HTR-8/SVneo (cell line): ENCODE measurements around the gene DCTN1.
"Not testable (repeated sequence)": the region's sequence is repeated elsewhere in the genome, so short reads cannot be mapped to it uniquely, and the experiment has no call there.

Experiments
- DNase-seq: peaks from one replicate; pipeline ENCODE4 v3.0.0; 2011; ENCODE audit warnings: low spot score, mixed read lengths; ENCODE audit not compliant: insufficient read length
- FAIRE-seq: peaks from 2 replicates; lab custom pipeline; 2011; peaks lifted over from hg19 to GRCh38; lab: Jason Lieb, UNC

DCTN1 gene

DNA sequence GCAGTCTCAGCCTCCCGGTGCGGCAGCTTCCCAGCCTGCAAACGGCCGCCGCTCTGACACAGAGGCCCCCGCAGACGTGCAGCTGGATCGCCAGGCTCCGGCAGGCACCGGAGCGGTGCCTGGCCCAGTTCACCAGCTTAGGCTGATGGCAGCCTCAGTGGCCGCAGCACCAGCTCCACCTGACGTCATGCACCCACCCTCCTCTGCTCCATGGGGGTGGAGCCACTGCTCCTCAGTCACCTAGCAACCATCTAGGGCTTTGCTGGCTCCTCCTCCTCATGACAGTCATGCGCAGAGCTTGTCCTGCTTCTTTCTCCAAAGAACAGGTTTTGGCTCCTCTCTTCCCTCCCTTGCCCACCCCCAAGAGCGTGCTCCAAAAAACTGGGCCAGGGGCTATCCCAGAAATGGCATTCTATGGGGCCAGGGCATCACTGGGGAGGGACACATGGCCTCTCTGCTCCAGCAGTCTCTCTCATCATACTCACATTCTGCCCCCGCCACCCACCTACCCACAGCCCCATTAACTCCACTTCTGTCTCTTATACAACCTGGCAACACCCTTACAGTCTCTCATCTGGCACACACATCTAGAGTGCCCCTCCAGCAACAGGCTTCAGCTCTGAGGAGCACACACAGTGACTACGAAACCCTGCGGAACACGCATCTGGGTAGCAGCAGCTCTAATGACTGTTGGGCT is 5.5 kb downstream of the DCTN1 start:
- FAIRE-seq (peak; percentile 52), DNase-seq (no peak)

DNA sequence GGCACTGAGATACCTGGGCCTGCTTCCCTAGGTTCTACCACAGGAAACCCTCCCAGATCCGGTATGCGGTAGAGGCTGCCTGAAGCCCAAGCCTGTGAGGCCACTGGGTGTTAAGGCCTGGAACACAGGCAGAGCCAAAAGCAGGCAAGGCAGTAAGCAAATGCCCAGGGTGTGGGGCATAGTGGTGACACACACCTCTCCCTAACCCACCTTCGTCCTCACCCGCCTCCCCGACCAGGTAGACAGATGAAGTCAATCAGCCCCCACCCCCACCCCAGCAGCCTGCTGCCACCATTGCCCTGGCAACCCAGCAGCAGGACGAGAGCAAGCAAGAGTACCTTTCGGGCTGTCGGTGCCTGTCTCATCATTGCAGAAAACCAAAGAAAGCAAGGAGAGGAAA is 6.1 kb downstream of the DCTN1 start:
- DNase-seq (no peak), FAIRE-seq (no peak)

DNA sequence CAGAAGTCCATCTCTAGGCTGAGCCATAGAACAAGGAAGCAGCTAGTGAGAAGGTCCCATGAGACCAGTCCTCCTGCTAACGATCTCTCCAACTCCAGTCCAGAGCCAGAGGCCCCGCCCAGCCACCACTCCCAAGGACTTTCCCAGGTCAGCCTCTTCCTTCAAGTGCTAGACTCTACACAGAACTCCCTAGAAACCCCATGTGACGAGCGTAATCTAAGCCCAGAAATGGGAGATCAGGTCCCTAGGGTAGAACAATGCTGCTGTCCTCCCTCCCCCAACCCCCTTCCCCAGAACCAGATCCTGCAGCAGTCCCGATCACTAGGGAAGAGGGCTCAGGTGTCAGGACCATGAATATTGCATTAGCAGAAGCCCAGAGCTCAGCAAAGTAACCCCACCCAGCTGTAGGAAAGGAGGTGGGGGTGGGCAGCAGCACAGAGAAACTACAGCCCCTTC is 6.9 kb downstream of the DCTN1 start:
- no peak for FAIRE-seq
- no peak for DNase-seq

DNA sequence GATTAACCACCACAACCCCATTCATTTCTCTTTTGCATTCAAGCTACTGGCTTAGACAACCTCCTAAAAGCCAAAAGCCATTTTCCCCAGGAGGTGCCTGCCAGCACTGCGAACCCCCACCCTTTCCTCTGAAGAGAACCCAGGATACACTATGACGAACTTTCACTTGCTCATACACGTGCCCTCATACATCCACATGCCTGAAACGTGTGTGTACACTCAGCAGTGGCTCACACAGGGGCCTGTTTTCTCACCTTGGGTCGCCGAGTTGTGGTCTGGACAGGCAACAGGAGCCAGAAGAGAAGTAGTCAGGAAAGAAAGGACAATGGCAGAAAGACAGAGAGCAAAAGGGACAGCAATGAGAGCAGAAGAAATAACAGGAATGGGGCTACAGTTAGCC is 7.4 kb downstream of the DCTN1 start:
- FAIRE-seq: no peak

DNA sequence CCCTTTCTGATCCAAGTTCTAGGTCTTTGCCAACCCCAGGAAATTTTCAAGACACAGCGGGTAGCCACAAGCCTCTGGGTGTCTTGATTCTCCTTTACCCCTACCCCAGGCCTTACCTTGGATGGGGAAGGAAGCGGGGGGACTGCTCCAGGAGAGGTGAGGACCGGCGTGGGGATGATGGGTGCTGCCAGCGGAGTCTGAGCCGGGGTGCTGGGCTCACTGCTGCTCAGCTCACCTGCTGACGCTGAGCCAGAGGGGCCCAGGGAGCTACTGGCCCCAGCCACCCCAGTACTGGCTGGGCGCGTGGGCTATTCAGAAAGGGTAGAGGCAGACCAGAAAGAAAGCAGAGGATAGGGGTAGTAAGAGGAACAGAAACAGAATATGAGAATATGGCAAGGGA is 8.7 kb downstream of the DCTN1 start:
- no peak for FAIRE-seq
- DNase-seq: no peak

More for the DNA sequence above, 7.4 kb downstream of the DCTN1 start:
- DNase-seq: no peak

DNA sequence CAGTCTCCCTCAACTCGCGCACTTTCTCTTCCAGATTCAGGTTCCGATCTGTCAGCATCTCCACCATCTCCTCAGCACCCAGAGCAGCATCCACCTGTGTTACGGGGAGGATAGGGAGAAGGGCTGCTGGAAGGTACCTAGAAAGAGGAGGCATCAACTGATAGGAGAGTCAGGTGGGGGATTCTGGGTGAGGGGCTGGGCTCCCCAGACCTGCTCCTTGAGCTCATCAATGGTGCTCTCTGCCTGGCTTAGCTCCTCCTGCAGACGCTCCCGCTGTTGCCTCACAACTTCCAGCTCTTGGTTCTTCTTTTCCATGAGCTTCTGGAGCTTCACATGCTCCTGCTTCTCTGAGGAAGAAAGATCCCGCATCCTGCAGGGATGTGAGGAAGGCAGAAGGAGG is 10.1 kb downstream of the DCTN1 start:
- FAIRE-seq (no peak), DNase-seq (no peak)

DNA sequence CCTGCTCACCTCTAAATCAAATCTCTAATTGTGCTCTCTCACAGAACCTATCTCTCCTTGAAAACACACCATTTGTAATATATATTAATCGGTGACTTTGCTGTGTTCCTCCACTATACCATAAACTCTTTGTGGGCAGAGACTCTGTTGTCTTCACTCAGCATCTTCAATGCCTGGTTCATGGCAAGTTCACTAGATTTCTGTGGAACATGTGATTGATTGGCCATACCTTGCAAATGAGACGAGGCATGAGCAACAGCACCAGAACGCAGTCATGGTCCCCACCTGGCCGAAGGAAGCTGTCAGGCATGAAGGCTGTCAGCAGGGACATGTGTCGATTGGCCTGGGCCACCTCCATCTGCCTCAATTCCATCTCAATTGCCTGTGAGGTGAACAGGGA is 11.6 kb downstream of the DCTN1 start:
- DNase-seq: no peak
- FAIRE-seq: no peak

DNA sequence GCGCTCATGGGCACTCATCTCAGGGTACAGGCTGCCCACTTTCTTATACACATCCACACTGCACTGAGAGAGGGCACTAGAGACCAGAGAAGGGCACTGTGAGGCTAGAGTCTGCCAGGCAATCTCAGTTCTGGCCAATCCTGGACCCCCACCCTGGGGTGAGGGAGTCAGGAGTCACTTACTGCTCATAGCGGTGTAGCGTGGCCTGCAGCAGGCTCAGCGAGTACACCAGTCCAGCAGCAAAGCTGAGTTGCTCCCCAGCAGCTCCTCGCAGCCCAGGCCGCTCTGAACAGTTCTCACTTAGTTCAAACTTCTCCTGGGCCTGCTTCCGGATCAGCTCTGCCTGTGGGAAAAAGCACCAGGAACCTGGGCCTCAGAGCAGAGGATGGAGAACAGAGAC is 12.3 kb downstream of the DCTN1 start:
- FAIRE-seq: no peak
- DNase-seq: no peak

DNA sequence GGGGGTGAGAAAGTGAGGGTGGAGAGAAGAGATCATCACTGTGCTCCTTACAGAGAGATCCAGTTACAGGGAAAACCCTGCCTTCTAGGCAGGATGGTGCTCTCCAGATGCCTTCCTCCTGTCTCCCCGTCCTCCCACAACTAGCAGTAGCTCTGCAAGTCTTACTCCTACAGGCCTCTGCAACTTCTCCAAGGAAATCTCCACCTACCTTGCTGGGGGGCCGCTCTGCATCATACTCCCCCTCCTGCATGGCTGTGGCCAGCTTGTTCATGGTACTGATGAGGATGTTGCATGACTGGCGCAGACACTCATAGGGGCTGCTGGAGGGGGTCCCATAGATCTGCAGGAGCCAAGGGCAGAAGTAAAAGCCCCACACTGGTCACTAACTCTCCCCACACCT is 14.1 kb downstream of the DCTN1 start:
- FAIRE-seq (no peak), DNase-seq (no peak)

DNA sequence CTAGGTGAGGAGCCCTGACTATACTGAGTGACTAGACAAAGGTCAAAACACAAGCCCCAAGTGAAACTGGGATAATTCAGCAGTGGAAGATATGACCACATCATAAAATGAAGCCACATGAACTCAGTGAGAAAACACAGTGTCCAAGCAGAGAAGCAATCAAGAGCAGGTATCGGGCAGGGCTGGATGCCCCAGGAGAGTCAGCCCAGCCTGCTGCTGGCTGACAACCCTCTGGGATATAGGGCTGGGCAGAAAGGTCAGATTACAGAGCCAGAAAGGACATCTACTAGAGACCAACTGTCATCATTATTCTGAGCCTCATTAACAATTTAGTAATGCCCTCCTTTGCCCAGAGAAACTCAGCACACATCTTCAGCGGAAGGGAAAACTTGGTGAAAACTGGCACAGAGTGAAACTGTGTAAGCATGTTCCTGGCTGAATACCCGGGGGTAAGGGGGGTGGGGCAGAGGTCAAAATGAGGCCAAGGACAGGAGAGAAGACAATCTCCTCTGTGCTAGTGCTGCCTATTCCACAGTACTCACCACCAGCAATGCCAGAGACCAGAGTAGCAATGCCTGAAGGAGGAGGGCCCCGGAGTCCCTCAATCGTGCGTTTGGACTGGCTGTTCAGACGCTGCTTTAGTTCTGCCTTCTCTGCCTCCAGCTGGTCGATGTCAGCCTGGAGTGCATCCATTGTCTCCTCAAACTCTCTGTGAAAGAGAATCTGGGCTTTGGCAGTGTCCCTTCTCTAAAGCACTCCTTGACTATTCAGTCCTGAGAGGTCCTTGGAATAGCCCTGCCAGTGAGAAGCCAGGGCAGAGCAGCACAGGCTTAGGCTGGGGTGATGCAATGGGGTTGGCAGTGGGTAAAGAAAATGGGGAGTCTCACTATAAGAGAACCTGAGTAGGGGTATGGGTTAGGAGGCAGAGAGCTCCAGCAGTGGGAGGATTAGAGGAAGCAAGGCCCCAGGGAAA is 15.3 kb downstream of the DCTN1 start:
- DNase-seq: no peak
- no peak for FAIRE-seq

DNA sequence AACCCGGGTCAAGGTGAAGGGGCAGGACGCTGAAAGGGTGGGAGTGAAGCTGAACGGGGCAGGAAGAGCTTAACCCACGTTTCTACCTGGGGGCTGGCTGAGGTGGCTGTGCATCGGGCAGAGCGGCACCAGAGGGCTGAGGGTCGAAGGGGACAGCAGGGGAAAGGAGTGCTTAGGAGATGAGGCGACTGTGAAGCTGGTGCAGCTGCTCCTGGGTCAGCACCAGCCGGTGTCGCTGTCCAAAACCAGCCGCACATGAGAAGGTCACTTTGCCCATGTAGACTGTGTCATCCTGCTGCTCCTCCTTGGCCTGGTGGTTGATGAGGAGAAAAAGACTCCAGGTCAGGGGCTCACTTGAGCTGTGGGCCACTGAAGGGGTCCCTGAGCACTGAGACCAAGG is 18.8 kb downstream of the DCTN1 start:
- FAIRE-seq: no peak
- DNase-seq: no peak

DNA sequence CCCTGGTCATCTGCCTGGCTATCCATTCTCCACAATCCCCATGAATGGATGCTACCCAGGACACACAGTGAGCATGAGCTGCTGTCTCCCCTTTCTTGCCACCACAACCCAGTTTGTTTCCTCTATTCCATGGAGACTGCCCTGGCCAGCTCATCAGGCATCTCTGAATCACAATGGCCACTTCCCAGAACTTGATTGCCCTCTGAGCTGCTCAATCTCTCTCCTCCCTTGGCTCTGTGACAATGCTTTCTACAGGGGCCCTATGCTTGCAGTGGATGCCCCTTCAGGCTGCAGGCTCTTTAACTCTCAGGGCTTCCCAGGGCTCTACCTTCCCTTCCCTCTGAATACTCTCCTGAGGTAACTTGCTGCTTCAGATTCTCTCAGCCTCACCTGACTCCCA is 22.5 kb downstream of the DCTN1 start:
- DNase-seq (no peak), FAIRE-seq (no peak)

DNA sequence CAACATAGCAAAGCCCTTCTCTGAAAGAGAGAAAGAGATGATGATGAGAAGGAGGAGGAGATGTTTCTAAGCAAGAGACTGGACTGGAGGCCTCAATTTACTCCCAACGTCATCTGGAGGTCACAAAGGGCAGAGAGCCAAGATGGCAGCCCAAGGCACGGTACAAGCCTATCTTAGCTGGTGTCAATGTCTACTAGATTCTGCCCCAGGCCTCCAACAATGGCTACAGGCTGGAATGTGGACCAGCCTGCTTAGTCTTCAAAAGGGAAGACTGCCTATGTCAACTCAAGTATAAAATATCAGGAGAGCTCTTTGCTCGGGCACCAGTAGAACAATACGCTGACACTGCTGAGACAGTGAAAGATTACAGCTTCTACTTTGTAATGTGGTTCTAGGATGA is 30.2 kb downstream of the DCTN1 start:
- DNase-seq: no peak
- no peak for FAIRE-seq

DNA sequence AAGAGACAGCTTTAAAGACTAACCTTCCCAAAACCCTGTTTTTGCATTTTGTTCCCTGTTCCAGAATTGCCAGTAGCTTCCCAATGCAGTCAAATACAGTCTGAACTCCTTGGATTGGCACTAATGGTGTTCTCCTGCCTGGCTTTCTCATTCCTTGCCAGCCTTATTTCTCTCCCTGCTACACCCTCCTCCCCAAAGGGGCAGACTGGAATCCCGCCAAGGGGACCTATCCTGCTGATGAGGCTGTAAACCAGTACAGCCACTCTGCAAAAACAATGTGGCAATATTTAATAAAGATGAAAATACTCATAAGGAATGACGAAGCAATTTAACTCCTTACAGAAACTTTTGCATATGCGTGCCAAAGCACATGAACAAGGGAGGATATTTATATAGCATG is 32.4 kb downstream of the DCTN1 start:
- FAIRE-seq (no peak), DNase-seq (no peak)

DNA sequence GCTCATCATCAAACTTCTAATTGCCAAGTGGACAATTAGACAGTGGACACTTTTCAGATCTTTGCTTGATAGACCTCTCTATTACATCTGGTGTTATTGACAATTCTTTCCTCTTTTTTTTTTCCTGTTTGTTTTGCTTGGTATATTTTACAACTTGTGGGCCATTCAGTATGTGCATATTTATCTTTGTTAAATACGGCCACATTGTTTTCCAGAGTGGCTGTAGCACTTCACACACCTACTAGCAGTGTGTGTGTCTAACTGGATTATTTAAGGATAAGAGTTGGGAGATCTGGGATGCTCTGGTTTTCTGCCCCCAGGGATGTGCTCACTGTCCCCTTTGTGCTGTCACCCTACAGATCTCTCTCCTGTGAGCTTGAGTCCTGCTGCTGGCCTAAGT is 32.8 kb downstream of the DCTN1 start:
- FAIRE-seq (no peak), DNase-seq (no peak)

DNA sequence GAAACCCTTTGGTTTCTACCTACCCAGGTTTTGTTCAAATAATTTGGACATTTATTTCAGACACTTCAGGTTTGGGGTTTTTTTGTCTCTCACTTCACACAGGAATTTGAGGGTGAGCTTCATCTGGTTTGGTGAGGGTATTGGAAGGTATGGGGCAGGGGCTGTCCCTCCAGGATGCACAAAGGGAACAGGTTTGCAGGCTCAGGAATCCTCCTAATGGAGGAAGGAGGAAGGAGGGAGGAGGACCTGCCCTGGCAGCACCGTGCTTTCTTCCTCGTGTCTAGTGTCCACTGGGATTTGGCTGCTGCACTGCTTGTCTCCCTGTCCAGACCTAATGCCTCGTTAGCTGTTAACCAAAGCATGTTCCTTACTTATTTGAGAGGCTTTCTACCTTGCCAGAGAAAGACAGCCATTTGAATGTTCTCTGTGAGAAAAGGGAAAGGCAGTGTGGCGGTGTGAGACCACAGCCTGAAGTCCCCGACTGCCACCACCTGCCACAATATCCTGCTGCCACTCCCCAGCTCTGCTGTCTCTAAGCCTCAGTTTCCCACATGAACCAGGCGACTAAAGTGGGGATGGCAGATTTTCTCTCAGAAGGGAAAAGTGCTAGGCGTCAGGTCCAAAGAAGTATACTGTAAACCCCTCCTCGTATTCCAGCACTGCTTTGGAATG is 34.7 kb downstream of the DCTN1 start:
- FAIRE-seq (no peak), DNase-seq (no peak)

DNA sequence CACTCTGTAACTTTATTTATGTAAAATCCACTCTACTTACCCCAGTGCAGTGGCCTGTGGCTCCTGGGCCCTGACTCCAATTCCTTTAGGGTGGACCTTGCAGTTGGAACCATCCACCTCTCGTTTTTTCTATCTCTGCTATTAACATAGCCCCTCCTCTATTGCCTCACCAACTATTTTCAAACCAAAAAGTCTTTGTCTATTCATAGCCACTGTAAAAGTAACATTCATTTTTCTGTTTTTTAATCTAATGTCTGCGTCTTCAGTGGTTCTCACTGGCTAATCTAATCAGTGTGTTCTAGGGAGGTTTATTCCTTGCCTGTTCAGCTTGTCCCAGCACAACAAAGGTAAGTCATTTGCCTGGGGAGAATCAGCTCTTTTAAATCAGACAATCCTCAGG is 36.8 kb downstream of the DCTN1 start, which contains the start of gene SLC4A5:
Gene SLC4A5 (minus strand): TSS at position 101 of the 400 bp plus-strand sequence. CDS start 28,393 bp downstream, outside the sequence.
- FAIRE-seq (no peak), DNase-seq (no peak)

DNA sequence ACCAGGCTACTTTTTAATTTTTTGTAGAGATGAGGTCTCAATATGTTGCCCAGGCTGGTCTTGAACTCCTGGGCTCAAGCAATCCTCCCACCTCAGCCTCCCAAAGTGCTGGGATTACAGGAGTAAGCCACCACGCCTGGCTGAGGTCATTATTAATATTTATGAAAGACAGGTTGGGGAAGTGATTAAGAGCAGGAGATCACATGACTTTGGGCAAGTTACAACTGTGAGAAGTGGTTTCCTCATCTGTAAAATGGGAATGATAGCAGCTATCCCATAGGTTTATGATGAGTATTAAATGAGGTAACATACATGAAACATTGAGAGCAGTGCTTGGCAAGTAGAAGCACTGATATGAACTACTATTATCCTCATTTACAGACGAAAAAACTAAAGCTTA is 43.9 kb downstream of the DCTN1 start:
- not testable (repeated sequence) for FAIRE-seq, DNase-seq

DNA sequence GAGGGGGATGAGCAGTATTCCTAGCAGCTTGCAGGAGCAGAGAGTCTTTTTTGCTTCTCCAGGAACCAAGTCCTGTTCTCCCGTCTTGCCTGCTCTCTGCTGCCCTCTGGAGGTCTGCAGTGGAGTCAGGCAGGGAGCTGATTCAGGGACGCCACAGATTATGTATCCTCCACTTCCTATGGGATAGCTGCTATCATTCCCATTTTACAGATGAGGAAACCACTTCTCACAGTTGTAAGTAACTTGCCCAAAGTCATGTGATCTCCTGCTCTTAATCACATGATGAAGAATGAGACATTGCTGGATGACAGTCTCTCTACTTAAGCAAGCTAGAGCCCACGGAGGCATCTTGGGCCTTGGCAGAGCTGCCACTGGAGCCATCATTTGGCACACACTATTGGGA is 45.2 kb downstream of the DCTN1 start:
- FAIRE-seq (peak; percentile 90), DNase-seq (peak; percentile 88)

DNA sequence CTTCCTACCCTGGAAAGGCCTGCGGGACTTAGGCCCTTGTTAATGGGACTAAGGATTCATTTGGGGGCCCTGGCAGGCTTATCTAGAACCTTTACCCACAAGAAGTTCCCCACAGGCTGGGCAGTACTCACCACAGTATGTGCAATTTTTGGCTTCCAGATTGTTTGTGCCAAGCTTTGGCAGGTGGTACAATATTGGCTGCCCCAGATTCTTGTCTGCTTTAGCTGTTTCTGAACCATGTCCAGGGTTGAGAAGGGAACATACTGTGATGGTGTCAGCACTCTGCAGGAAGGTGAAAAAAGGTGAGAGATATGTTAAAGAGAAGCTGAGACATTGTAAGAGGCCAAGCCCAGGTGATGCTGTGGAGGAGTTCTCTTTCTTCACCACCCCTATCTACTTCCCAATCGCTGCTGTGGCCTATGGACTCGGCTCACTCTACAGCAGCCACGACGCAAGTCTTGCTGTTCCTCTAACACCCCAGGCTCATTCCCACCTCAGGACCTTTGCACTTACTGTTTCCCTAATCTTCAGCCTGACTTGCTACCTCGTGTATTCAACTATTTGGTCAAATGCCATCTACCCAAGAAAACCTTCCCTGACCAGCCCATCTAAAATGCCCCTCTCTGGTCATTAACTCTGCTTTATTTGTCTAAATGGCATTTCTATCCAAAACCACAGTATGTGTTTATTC is 46.1 kb downstream of the DCTN1 start:
- DNase-seq: no peak
- FAIRE-seq: no peak
